ENCODE measurements around the gene UBALD2.
"Not testable (repeated sequence)": the region's sequence is repeated elsewhere in the genome, so short reads cannot be mapped to it uniquely, and the experiment has no call there.

Gene UBALD2

GRCh38 chr17:76266244-76266938 is 1.2 kb downstream of the UBALD2 start:
- DNase-seq (ENCODE audit: low read depth) = no peak

- no peak for DNase-seq (ENCODE audit: low read depth)
These were observed 2.0 kb downstream of the UBALD2 start for GRCh38 chr17:76267051-76267576.

- not testable (repeated sequence) for DNase-seq (ENCODE audit: low read depth)
These were observed 2.4 kb downstream of the UBALD2 start for GRCh38 chr17:76267581-76268001.

- peak; percentile 68 for DNase-seq (ENCODE audit: low read depth)
These were observed 3.0 kb downstream of the UBALD2 start for GRCh38 chr17:76268015-76268749.

GRCh38 chr17:76268991-76269981 is 4.1 kb downstream of the UBALD2 start:
- no peak for DNase-seq (ENCODE audit: low read depth)

GRCh38 chr17:76270127-76270592 is 5.0 kb downstream of the UBALD2 start:
- DNase-seq (ENCODE audit: low read depth) = no peak

- DNase-seq (ENCODE audit: low read depth) = no peak
These were observed 5.9 kb downstream of the UBALD2 start for GRCh38 chr17:76270770-76271668.

- peak; percentile 74 for DNase-seq (ENCODE audit: low read depth)
These were observed 6.8 kb downstream of the UBALD2 start for GRCh38 chr17:76271669-76272540.

- DNase-seq (ENCODE audit: low read depth) = no peak
These were observed 7.6 kb downstream of the UBALD2 start for GRCh38 chr17:76272541-76273444.

- DNase-seq (ENCODE audit: low read depth) = no peak
These were observed 8.4 kb downstream of the UBALD2 start for GRCh38 chr17:76273445-76274111.

- DNase-seq (ENCODE audit: low read depth) = no peak
These were observed 9.2 kb downstream of the UBALD2 start for GRCh38 chr17:76274112-76274956.

GRCh38 chr17:76275382-76276068 is 10.4 kb downstream of the UBALD2 start:
- no peak for DNase-seq (ENCODE audit: low read depth)

GRCh38 chr17:76276069-76276431 is 10.9 kb downstream of the UBALD2 start:
- no peak for DNase-seq (ENCODE audit: low read depth)

- no peak for DNase-seq (ENCODE audit: low read depth)
These were observed 11.5 kb downstream of the UBALD2 start for GRCh38 chr17:76276461-76277299.

GRCh38 chr17:76277300-76278267 is 12.4 kb downstream of the UBALD2 start:
- DNase-seq (ENCODE audit: low read depth) = no peak

Measured in activated T-helper 9 cell treated with anti-CD3 and anti-CD28 coated beads, Interleukin-2, amount 50 U/mL, for 16 hours (primary cell).